ENCODE measurements around the gene NCOA7.
A peak's percentile ranks its signal among the peaks of the same experiment; 100 is the strongest.
"Not testable (repeated sequence)": the region's sequence is repeated elsewhere in the genome, so short reads cannot be mapped to it uniquely, and the experiment has no call there.

The NCOA7 gene

GRCh38 chr6:125950293-125950692 lies 159.5 kb downstream of the NCOA7 start:
- Histone ChIP-seq H2AFZ (ENCODE audit: low read length) (no peak overlapping the region), H4K91ac (ENCODE audit: low read depth, low read length, poor library complexity) (no peak overlapping the region), H3K4me1 (ENCODE audit: control insufficient read depth in 2 of 2, insufficient read depth in 1 of 2, low read depth in 1 of 2, low read length in 2 of 2) (no peaks in the 10 kb centered on the region), H3K79me1 (ENCODE audit: low read depth, low read length) (no peaks in the 10 kb centered on the region), H2BK12ac (ENCODE audit: low read length) (no peak overlapping the region), H3K4ac (ENCODE audit: low read length) (no peak overlapping the region), H2BK120ac (ENCODE audit: low read depth, low read length) (no peak overlapping the region), H3K9ac (ENCODE audit: low read depth, low read length, poor library complexity) (no peak overlapping the region), H3K27me3 (ENCODE audit: control insufficient read depth in 3 of 3, insufficient read depth in 3 of 3, low read depth in 1 of 3, low read length in 3 of 3) (peaks cover 0 to 4% (median 3%) of the 10 kb centered on the region in 3 experiments), H2BK5ac (ENCODE audit: low read length) (no peak overlapping the region), H3K23ac (ENCODE audit: low read depth, low read length, poor library complexity) (no peak overlapping the region), H3K4me2 (ENCODE audit: insufficient read depth, low read length, poor library complexity, severe bottlenecking) (no peak overlapping the region), H3K4me3 (ENCODE audit: low read length in 2 of 2) (no peak overlapping the region), H3K18ac (ENCODE audit: low read length) (no peak overlapping the region), H3K27ac (replicated peaks; ENCODE audit: low read length) (no peak overlapping the region), H2AK5ac (ENCODE audit: low read depth, low read length) (no peak overlapping the region), H3K14ac (ENCODE audit: low read length) (no peak overlapping the region), H3K9me3 (replicated peaks in 1 of 2; ENCODE audit: control insufficient read depth in 2 of 2, insufficient read depth in 1 of 2, low read depth in 1 of 2, low read length in 2 of 2) (no peaks in the 10 kb centered on the region), H3K36me3 (replicated peaks in 1 of 2; ENCODE audit: control insufficient read depth in 2 of 2, insufficient read depth in 2 of 2, low read length in 2 of 2) (no peaks in the 10 kb centered on the region), H4K8ac (ENCODE audit: low read depth, low read length) (no peak overlapping the region), H2BK15ac (ENCODE audit: low read length) (no peak overlapping the region)
- no peak for DNase-seq (ENCODE audit: low spot score)
- no CpG with 5 or more reads among the region's 6 CpGs for WGBS, 2 donors (ENCODE audit: extremely low coverage in 2 of 2, insufficient read length in 2 of 2, insufficient replicate concordance in 1 of 2)

DNA sequence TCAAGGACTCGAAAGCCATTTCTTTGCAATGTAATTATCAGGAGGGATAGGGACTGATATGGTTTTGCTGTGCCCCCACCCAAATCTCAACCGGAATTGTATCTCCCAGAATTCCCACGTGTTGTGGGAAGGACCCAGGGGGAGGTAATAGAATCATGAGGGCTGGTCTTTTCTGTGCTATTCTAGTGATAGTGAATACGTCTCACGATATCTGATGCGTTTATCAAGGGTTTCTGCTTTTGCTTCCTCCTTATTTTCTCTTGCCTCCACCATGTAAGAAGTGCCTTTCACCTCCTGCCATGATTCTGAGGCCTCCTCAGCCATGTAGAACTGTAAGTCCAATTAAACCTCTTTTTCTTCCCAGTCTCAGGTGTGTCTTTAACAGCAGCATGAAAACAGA lies 160.0 kb downstream of the NCOA7 start:
- H3K27ac ChIP-seq (replicated peaks; ENCODE audit: low read length); DNase-seq (ENCODE audit: low spot score); H3K36me3 ChIP-seq (replicated peaks in 1 of 2; ENCODE audit: control insufficient read depth in 2 of 2, insufficient read depth in 2 of 2, low read length in 2 of 2); H2BK5ac ChIP-seq (ENCODE audit: low read length); H2BK120ac ChIP-seq (ENCODE audit: low read depth, low read length); H3K23ac ChIP-seq (ENCODE audit: low read depth, low read length, poor library complexity); H3K4me3 ChIP-seq (ENCODE audit: low read length in 2 of 2); H3K4me1 ChIP-seq (ENCODE audit: control insufficient read depth in 2 of 2, insufficient read depth in 1 of 2, low read depth in 1 of 2, low read length in 2 of 2); H2BK12ac ChIP-seq (ENCODE audit: low read length); H3K18ac ChIP-seq (ENCODE audit: low read length); H4K91ac ChIP-seq (ENCODE audit: low read depth, low read length, poor library complexity); H2AFZ ChIP-seq (ENCODE audit: low read length); H3K14ac ChIP-seq (ENCODE audit: low read length); H4K8ac ChIP-seq (ENCODE audit: low read depth, low read length); H3K4me2 ChIP-seq (ENCODE audit: insufficient read depth, low read length, poor library complexity, severe bottlenecking); H3K27me3 ChIP-seq (ENCODE audit: control insufficient read depth in 3 of 3, insufficient read depth in 3 of 3, low read depth in 1 of 3, low read length in 3 of 3); H3K9me3 ChIP-seq (replicated peaks in 1 of 2; ENCODE audit: control insufficient read depth in 2 of 2, insufficient read depth in 1 of 2, low read depth in 1 of 2, low read length in 2 of 2); H3K4ac ChIP-seq (ENCODE audit: low read length); H2BK15ac ChIP-seq (ENCODE audit: low read length); H2AK5ac ChIP-seq (ENCODE audit: low read depth, low read length); H3K9ac ChIP-seq (ENCODE audit: low read depth, low read length, poor library complexity); H3K79me1 ChIP-seq (ENCODE audit: low read depth, low read length): not testable (repeated sequence)
- WGBS, 2 donors (ENCODE audit: extremely low coverage in 2 of 2, insufficient read length in 2 of 2, insufficient replicate concordance in 1 of 2) = no CpG with 5 or more reads among the region's 6 CpGs

- Histone ChIP-seq H3K36me3 (replicated peaks in 1 of 2; ENCODE audit: control insufficient read depth in 2 of 2, insufficient read depth in 2 of 2, low read length in 2 of 2) (no peaks in the 10 kb centered on the region), H3K14ac (ENCODE audit: low read length) (no peak overlapping the region), H4K8ac (ENCODE audit: low read depth, low read length) (no peak overlapping the region), H3K18ac (ENCODE audit: low read length) (no peak overlapping the region), H3K23ac (ENCODE audit: low read depth, low read length, poor library complexity) (no peak overlapping the region), H2BK120ac (ENCODE audit: low read depth, low read length) (no peak overlapping the region), H3K4me2 (ENCODE audit: insufficient read depth, low read length, poor library complexity, severe bottlenecking) (no peak overlapping the region), H2AFZ (ENCODE audit: low read length) (no peak overlapping the region), H3K27me3 (ENCODE audit: control insufficient read depth in 3 of 3, insufficient read depth in 3 of 3, low read depth in 1 of 3, low read length in 3 of 3) (peaks cover 0 to 3% (median 2%) of the 10 kb centered on the region in 3 experiments), H3K9ac (ENCODE audit: low read depth, low read length, poor library complexity) (no peak overlapping the region), H4K91ac (ENCODE audit: low read depth, low read length, poor library complexity) (no peak overlapping the region), H3K27ac (replicated peaks; ENCODE audit: low read length) (no peak overlapping the region), H2AK5ac (ENCODE audit: low read depth, low read length) (peak overlapping the region; percentile 6), H2BK5ac (ENCODE audit: low read length) (no peak overlapping the region), H3K79me1 (ENCODE audit: low read depth, low read length) (no peaks in the 10 kb centered on the region), H2BK15ac (ENCODE audit: low read length) (no peak overlapping the region), H2BK12ac (ENCODE audit: low read length) (no peak overlapping the region), H3K4me1 (ENCODE audit: control insufficient read depth in 2 of 2, insufficient read depth in 1 of 2, low read depth in 1 of 2, low read length in 2 of 2) (peaks cover 0 to 2% of the 10 kb centered on the region in 2 donors), H3K4ac (ENCODE audit: low read length) (no peak overlapping the region), H3K9me3 (replicated peaks in 1 of 2; ENCODE audit: control insufficient read depth in 2 of 2, insufficient read depth in 1 of 2, low read depth in 1 of 2, low read length in 2 of 2) (no peaks in the 10 kb centered on the region), H3K4me3 (ENCODE audit: low read length in 2 of 2) (no peak overlapping the region)
- WGBS, 2 donors (ENCODE audit: extremely low coverage in 2 of 2, insufficient read length in 2 of 2, insufficient replicate concordance in 1 of 2) = no CpG with 5 or more reads among the region's 1 CpG
- DNase-seq (ENCODE audit: low spot score) = no peak
Observed at GRCh38 chr6:125951323-125951722, 160.6 kb downstream of the NCOA7 start.

- Histone ChIP-seq H2AK5ac (ENCODE audit: low read depth, low read length) (peak overlapping the region; percentile 51), H3K18ac (ENCODE audit: low read length) (no peak overlapping the region), H3K27me3 (ENCODE audit: control insufficient read depth in 3 of 3, insufficient read depth in 3 of 3, low read depth in 1 of 3, low read length in 3 of 3) (peaks cover 0 to 3% (median 0%) of the 10 kb centered on the region in 3 experiments), H3K27ac (replicated peaks; ENCODE audit: low read length) (no peak overlapping the region), H2BK120ac (ENCODE audit: low read depth, low read length) (no peak overlapping the region), H2BK12ac (ENCODE audit: low read length) (no peak overlapping the region), H3K4me2 (ENCODE audit: insufficient read depth, low read length, poor library complexity, severe bottlenecking) (no peak overlapping the region), H2AFZ (ENCODE audit: low read length) (no peak overlapping the region), H3K4me3 (ENCODE audit: low read length in 2 of 2) (peak overlapping the region in 1 of 2 donors; percentile 64), H4K91ac (ENCODE audit: low read depth, low read length, poor library complexity) (no peak overlapping the region), H3K9me3 (replicated peaks in 1 of 2; ENCODE audit: control insufficient read depth in 2 of 2, insufficient read depth in 1 of 2, low read depth in 1 of 2, low read length in 2 of 2) (no peaks in the 10 kb centered on the region), H3K36me3 (replicated peaks in 1 of 2; ENCODE audit: control insufficient read depth in 2 of 2, insufficient read depth in 2 of 2, low read length in 2 of 2) (no peaks in the 10 kb centered on the region), H3K9ac (ENCODE audit: low read depth, low read length, poor library complexity) (no peak overlapping the region), H2BK5ac (ENCODE audit: low read length) (no peak overlapping the region), H3K4me1 (ENCODE audit: control insufficient read depth in 2 of 2, insufficient read depth in 1 of 2, low read depth in 1 of 2, low read length in 2 of 2) (peaks cover 0 to 8% of the 10 kb centered on the region in 2 donors), H3K4ac (ENCODE audit: low read length) (no peak overlapping the region), H2BK15ac (ENCODE audit: low read length) (peak overlapping the region; percentile 61), H4K8ac (ENCODE audit: low read depth, low read length) (no peak overlapping the region), H3K79me1 (ENCODE audit: low read depth, low read length) (no peaks in the 10 kb centered on the region), H3K23ac (ENCODE audit: low read depth, low read length, poor library complexity) (no peak overlapping the region), H3K14ac (ENCODE audit: low read length) (no peak overlapping the region)
- no CpG with 5 or more reads among the region's 7 CpGs for WGBS, 2 donors (ENCODE audit: extremely low coverage in 2 of 2, insufficient read length in 2 of 2, insufficient replicate concordance in 1 of 2)
- DNase-seq (ENCODE audit: low spot score) = no peak
Observed at GRCh38 chr6:125952764-125953501, 162.2 kb downstream of the NCOA7 start.
